H9 (cell line): ENCODE data around the gene ZSWIM9. TPM values are rescaled to one million over a fixed set of nuclear protein-coding genes. Genes with fewer than 3 reads are reported as not detected.

Source experiments
- DNase-seq: peaks from one replicate; pipeline ENCODE4 v3.0.0-alpha.2; 2017
- H2AFZ ChIP-seq: one replicate; pipeline ENCODE4 v1.6.1; 2013; ENCODE audit warnings: mild to moderate bottlenecking, low read length, control low read depth, moderate library complexity
- H2AK5ac ChIP-seq: 2 replicates; pipeline ENCODE4 v1.6.1; 2013; ENCODE audit warnings: low read length, control low read depth, mixed read lengths; ENCODE audit not compliant: insufficient read length
- H2BK120ac ChIP-seq: one replicate; pipeline ENCODE4 v1.6.1; 2013; ENCODE audit warnings: low read depth, mild to moderate bottlenecking, low read length, control low read depth, inconsistent platforms; ENCODE audit not compliant: poor library complexity, severe bottlenecking
- H2BK12ac ChIP-seq: 2 replicates; pipeline ENCODE4 v1.6.1; 2013; ENCODE audit warnings: low read length, control low read depth, mixed read lengths, low read depth; ENCODE audit not compliant: insufficient read length
- H2BK15ac ChIP-seq: 2 replicates; pipeline ENCODE4 v1.6.1; 2013; ENCODE audit warnings: low read depth, low read length, control low read depth
- H2BK20ac ChIP-seq: one replicate; pipeline ENCODE4 v1.6.1; 2013; ENCODE audit warnings: low read depth, mild to moderate bottlenecking, low read length, control low read depth, inconsistent platforms; ENCODE audit not compliant: poor library complexity, severe bottlenecking
- H2BK5ac ChIP-seq: 2 replicates; pipeline ENCODE4 v1.6.1; 2013; ENCODE audit warnings: low read length, control low read depth, mixed read lengths; ENCODE audit not compliant: insufficient read length
- H3K14ac ChIP-seq: 2 replicates; pipeline ENCODE4 v1.6.1; 2013; ENCODE audit warnings: low read length, control low read depth; ENCODE audit not compliant: insufficient read depth
- H3K18ac ChIP-seq: 2 replicates; pipeline ENCODE4 v1.6.1; 2013; ENCODE audit warnings: low read depth, mild to moderate bottlenecking, mixed read lengths, low read length, control low read depth; ENCODE audit not compliant: insufficient read length
- H3K23ac ChIP-seq: 2 replicates; pipeline ENCODE4 v1.6.1; 2013; ENCODE audit warnings: low read length, control low read depth, mixed read lengths, low read depth; ENCODE audit not compliant: insufficient read length
- H3K23me2 ChIP-seq: 2 replicates; pipeline ENCODE4 v1.6.1; 2013; ENCODE audit warnings: low read depth, mild to moderate bottlenecking, mixed read lengths, low read length, control low read depth; ENCODE audit not compliant: insufficient read length, poor library complexity, severe bottlenecking
- H3K27ac ChIP-seq: 2 replicates; pipeline ENCODE4 v1.5.1; 2013; ENCODE audit warnings: low read length, control low read depth, mixed read lengths, low read depth; ENCODE audit not compliant: insufficient read length
- H3K27me3 ChIP-seq: 2 replicates; pipeline ENCODE4 v1.6.1; 2013; ENCODE audit warnings: low read length, control low read depth, inconsistent platforms; ENCODE audit not compliant: insufficient read depth
- H3K4ac ChIP-seq: 2 replicates; pipeline ENCODE4 v1.6.1; 2013; ENCODE audit warnings: low read depth, mild to moderate bottlenecking, control low read depth, inconsistent platforms, low read length, moderate library complexity
- H3K4me1 ChIP-seq: 2 replicates; pipeline ENCODE4 v1.6.1; 2013; ENCODE audit warnings: low read length, control low read depth, inconsistent platforms; ENCODE audit not compliant: insufficient read depth
- H3K4me2 ChIP-seq: 2 replicates; pipeline ENCODE4 v1.6.1; 2013; ENCODE audit warnings: low read length, control low read depth, mixed read lengths; ENCODE audit not compliant: insufficient read length, insufficient read depth
- H3K56ac ChIP-seq: 2 replicates; pipeline ENCODE4 v1.6.1; 2013; ENCODE audit warnings: low read depth, mild to moderate bottlenecking, mixed read lengths, low read length, control low read depth; ENCODE audit not compliant: insufficient read length
- H3K79me1 ChIP-seq: 2 replicates; pipeline ENCODE4 v1.6.1; 2013; ENCODE audit warnings: low read depth, mild to moderate bottlenecking, moderate library complexity, low read length, control low read depth, inconsistent platforms; ENCODE audit not compliant: insufficient read depth, poor library complexity, severe bottlenecking
- H3K79me2 ChIP-seq: 2 replicates; pipeline ENCODE4 v1.6.1; 2013; ENCODE audit warnings: low read length, control low read depth, inconsistent platforms; ENCODE audit not compliant: insufficient read depth
- H3K9ac ChIP-seq: 2 replicates; pipeline ENCODE4 v1.6.1; 2013; ENCODE audit warnings: low read length, control low read depth, mixed read lengths; ENCODE audit not compliant: insufficient read length; ENCODE audit errors: extremely low read depth
- H3K9me3 ChIP-seq: one replicate; pipeline ENCODE4 v1.6.1; 2013; ENCODE audit warnings: low read depth, low read length, inconsistent platforms; ENCODE audit not compliant: control insufficient read depth
- H3T11ph ChIP-seq: one replicate; pipeline ENCODE4 v1.6.1; 2013; ENCODE audit warnings: mild to moderate bottlenecking, low read length, control low read depth, inconsistent platforms
- H4K20me1 ChIP-seq: one replicate; pipeline ENCODE4 v1.6.1; 2013; ENCODE audit not compliant: control insufficient read depth, insufficient read length, insufficient read depth
- H4K5ac ChIP-seq: 2 replicates; pipeline ENCODE4 v1.6.1; 2013; ENCODE audit warnings: low read depth, mild to moderate bottlenecking, mixed read lengths, low read length, control low read depth; ENCODE audit not compliant: insufficient read length
- H4K8ac ChIP-seq: replicated peaks from 2 replicates; pipeline ENCODE4 v1.6.1; 2013; ENCODE audit warnings: low read length, control low read depth, mixed read lengths, low read depth; ENCODE audit not compliant: insufficient read length
- H4K91ac ChIP-seq: 2 replicates; pipeline ENCODE4 v1.6.1; 2013; ENCODE audit warnings: low read depth, mild to moderate bottlenecking, moderate library complexity, mixed read lengths, low read length, control low read depth; ENCODE audit not compliant: insufficient read length
- H3K27ac Mint-ChIP-seq, 3 experiments: 2 replicates in 2 of 3; 3 replicates in 1 of 3; pipeline ENCODE4 v1.8.0; 2020 to 2021; ENCODE audit warnings: mixed read lengths in 3 of 3, mild to moderate bottlenecking in 1 of 3, moderate library complexity in 1 of 3
- H3K27me3 Mint-ChIP-seq: 2 replicates; pipeline ENCODE4 v1.8.0; 2021; ENCODE audit warnings: low read depth, mild to moderate bottlenecking, moderate library complexity, mixed read lengths
- H3K36me3 Mint-ChIP-seq, 3 experiments: 2 replicates in 2 of 3; 3 replicates in 1 of 3; pipeline ENCODE4 v1.8.0; 2020 to 2021; ENCODE audit warnings: low read depth in 3 of 3, mixed read lengths in 3 of 3; ENCODE audit not compliant: insufficient read depth in 1 of 3
- H3K4me1 Mint-ChIP-seq, 2 experiments: 2 replicates each; pipeline ENCODE4 v1.8.0; 2020; ENCODE audit warnings: mixed read lengths in 2 of 2
- H3K4me3 Mint-ChIP-seq, 2 experiments: 2 replicates in 1 of 2; 3 replicates in 1 of 2; pipeline ENCODE4 v1.8.0; 2020 to 2021; ENCODE audit warnings: mild to moderate bottlenecking in 2 of 2, mixed read lengths in 2 of 2, moderate library complexity in 1 of 2
- H3K9me3 Mint-ChIP-seq, 2 experiments: 2 replicates in 1 of 2; 3 replicates in 1 of 2; pipeline ENCODE4 v1.8.0; 2020; ENCODE audit warnings: mild to moderate bottlenecking in 2 of 2, mixed read lengths in 2 of 2, moderate library complexity in 1 of 2
- CTCF ChIP-seq: fragments of 200-600 bp; sonication (generic); conservative IDR thresholded peaks from 3 replicates; pipeline ENCODE4 v1.8.0; 2021; ENCODE audit warnings: antibody characterized with exemption, mild to moderate bottlenecking
- WGBS: extraction: QIAGEN DNeasy Blood & Tissue Kit; methylation state at CpG from one replicate; pipeline ENCODE4 v1.1.7; 2013; ENCODE audit warnings: missing lambda C conversion rate, low lambda C conversion rate, mixed read lengths; ENCODE audit not compliant: insufficient read length; ENCODE audit errors: extremely low coverage; 5-methylcytosine and 5-hydroxymethylcytosine counted together
- total RNA-seq: library from RNA; stranded (reverse); gene quantifications from 2 replicates; pipeline ENCODE4 v1.2.1, GENCODE V29; 2021

The ZSWIM9 gene
- total RNA-seq, 1 experiment from 2014 or later: 8.9 TPM

DNA sequence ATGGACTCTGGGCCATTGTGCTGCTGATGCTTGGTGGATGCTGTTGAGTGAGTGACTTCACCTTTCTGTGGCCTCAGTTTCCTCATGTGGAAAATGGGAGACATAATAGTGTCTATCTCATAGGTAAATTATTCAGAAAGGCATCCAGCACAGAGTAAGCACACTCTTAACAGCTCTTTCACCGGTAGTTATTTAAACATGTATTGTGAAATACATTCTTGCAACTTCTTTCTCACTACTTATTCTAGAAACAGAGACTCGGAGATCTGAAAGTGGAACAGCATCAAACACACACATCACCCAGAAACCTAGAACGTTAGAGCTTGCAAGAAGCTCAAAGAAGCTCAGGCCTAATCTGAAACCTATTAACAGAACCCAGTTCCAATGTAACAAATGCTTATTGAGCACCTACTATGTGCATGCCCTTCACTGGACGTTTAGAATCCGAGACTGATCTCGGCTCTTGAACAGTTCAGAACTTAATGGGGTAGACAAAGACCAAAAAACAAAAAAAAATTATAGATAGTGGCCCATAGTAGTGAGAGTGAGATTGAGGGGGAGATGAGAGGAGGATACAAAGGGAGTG is 4.1 kb downstream of the ZSWIM9 start:
- no peaks in the 10 kb centered on the region for H4K20me1 ChIP-seq
- no peak overlapping the region for H2AFZ ChIP-seq
- H3T11ph ChIP-seq: no peak overlapping the region
- no peak overlapping the region for H4K5ac ChIP-seq
- H3K9me3 Mint-ChIP-seq: no peaks in the 10 kb centered on the region; a peak in 1 of 5 replicates
- no peaks in the 10 kb centered on the region for H3K79me1 ChIP-seq
- no peak overlapping the region for H3K18ac ChIP-seq
- no peak overlapping the region for H3K27ac ChIP-seq
- peaks cover 35 to 59% (median 49%) of the 10 kb centered on the region in 3 experiments; a peak in 6 of 7 replicates for H3K36me3 Mint-ChIP-seq
- H2AK5ac ChIP-seq: no peak overlapping the region
- no peak overlapping the region for H2BK15ac ChIP-seq
- no peaks in the 10 kb centered on the region; the same call in 1 of the 2 replicates for H3K27me3 Mint-ChIP-seq
- no peak overlapping the region for H2BK120ac ChIP-seq
- H3K23ac ChIP-seq: no peak overlapping the region
- H3K56ac ChIP-seq: no peak overlapping the region
- WGBS: no CpG with 5 or more reads among the region's 6 CpGs
- H3K4me1 ChIP-seq: no peaks in the 10 kb centered on the region
- no peak for TF ChIP-seq CTCF
- H3K4me2 ChIP-seq: no peak overlapping the region
- peaks cover 7% of the 10 kb centered on the region in 2 experiments for H3K4me1 Mint-ChIP-seq
- H3K4ac ChIP-seq: no peak overlapping the region
- H3K79me2 ChIP-seq: no peaks in the 10 kb centered on the region
- H3K9ac ChIP-seq: no peak overlapping the region
- H2BK20ac ChIP-seq: no peak overlapping the region
- no peaks in the 10 kb centered on the region for H3K9me3 ChIP-seq
- H3K27me3 ChIP-seq: no peaks in the 10 kb centered on the region
- no peak overlapping the region for H3K4me3 Mint-ChIP-seq
- DNase-seq: no peak
- H3K27ac Mint-ChIP-seq: no peak overlapping the region
- H4K91ac ChIP-seq: no peak overlapping the region
- no peak overlapping the region for H3K14ac ChIP-seq
- no peak overlapping the region for H2BK5ac ChIP-seq
- no peak overlapping the region for H4K8ac ChIP-seq
- no peak overlapping the region for H2BK12ac ChIP-seq
- peaks cover 7% of the 10 kb centered on the region for H3K23me2 ChIP-seq
